K562 (cell line): Measurements from ENCODE around the gene TMEM163.

Experiments used
- CHD4 ChIP-seq: fragments of 200-600 bp; sonication (generic); IDR thresholded peaks from 3 replicates; pipeline ENCODE4 v1.6.1; 2012; ENCODE audit warnings: low read depth, mild to moderate bottlenecking, mixed read lengths, low read length, inconsistent platforms; ENCODE audit not compliant: insufficient read depth, insufficient replicate concordance, poor library complexity, severe bottlenecking
- CTCF ChIP-seq, 3 experiments: IDR thresholded peaks in 2 of 3; conservative IDR thresholded peaks in 1 of 3; 2 replicates each; pipeline ENCODE4 v1.5.1; 2011 to 2012; ENCODE audit warnings: low read length in 3 of 3, mild to moderate bottlenecking in 3 of 3, control low read depth in 2 of 3, improper control_type of control experiment in 1 of 3, inconsistent platforms in 1 of 3, low read depth in 1 of 3, mixed read lengths in 1 of 3, moderate library complexity in 1 of 3; ENCODE audit not compliant: insufficient read depth in 2 of 3
- E2F4 ChIP-seq: sonication (generic); formaldehyde crosslinking; IDR thresholded peaks from 2 replicates; pipeline ENCODE4 v1.8.0; 2022; ENCODE audit warnings: mild to moderate bottlenecking, low read depth, missing genetic modification reagents
- ETS2 ChIP-seq: IDR thresholded peaks from 2 replicates; pipeline ENCODE4 v1.6.1; 2016; ENCODE audit warnings: borderline replicate concordance, missing genetic modification characterization, mild to moderate bottlenecking, moderate library complexity, missing compliant biosample characterization; ENCODE audit not compliant: poor library complexity, severe bottlenecking
- RFX5 ChIP-seq: IDR thresholded peaks from 2 replicates; pipeline ENCODE4 v1.6.1; 2011; ENCODE audit warnings: low read depth, mild to moderate bottlenecking, improper control_type of control experiment, low read length
- SMAD4 ChIP-seq: fragments of 250-450 bp; sonication (Bioruptor Pico); conservative IDR thresholded peaks from 2 replicates; pipeline ENCODE4 v1.8.0; 2021; ENCODE audit warnings: inconsistent platforms, mild to moderate bottlenecking, moderate library complexity
- ZNF76 ChIP-seq: fragments of 250-450 bp; sonication (Bioruptor Pico); IDR thresholded peaks from 2 replicates; pipeline ENCODE4 v1.4.0; 2020; ENCODE audit warnings: mild to moderate bottlenecking, moderate library complexity, borderline replicate concordance

- no peak for TF ChIP-seq SMAD4 (CRISPR knock-in tag)
- no peak for TF ChIP-seq ZNF76 (CRISPR knock-in tag)
- TF ChIP-seq E2F4 (CRISPR knock-in tag): no peak
- TF ChIP-seq RFX5: no peak
- no peak for TF ChIP-seq CHD4
- no peak for TF ChIP-seq CTCF (IDR thresholded peaks at IDR 0.05 in 2 of 3, conservative IDR thresholded peaks at IDR 0.05 in 1 of 3; ENCODE audit: insufficient read depth in 2 of 3, low read depth in 1 of 3, low read length in 3 of 3)
- no peak for TF ChIP-seq ETS2 (tag)
Observed at GRCh38 chr2:134679745-134680144, 39.1 kb downstream of the TMEM163 start.
